Measurements from ENCODE around the gene LIPM. TPM values are rescaled to one million over a fixed set of nuclear protein-coding genes. Genes with fewer than 3 reads are reported as not detected.

The LIPM gene
- total RNA-seq, 1 donor: not detected

DNA sequence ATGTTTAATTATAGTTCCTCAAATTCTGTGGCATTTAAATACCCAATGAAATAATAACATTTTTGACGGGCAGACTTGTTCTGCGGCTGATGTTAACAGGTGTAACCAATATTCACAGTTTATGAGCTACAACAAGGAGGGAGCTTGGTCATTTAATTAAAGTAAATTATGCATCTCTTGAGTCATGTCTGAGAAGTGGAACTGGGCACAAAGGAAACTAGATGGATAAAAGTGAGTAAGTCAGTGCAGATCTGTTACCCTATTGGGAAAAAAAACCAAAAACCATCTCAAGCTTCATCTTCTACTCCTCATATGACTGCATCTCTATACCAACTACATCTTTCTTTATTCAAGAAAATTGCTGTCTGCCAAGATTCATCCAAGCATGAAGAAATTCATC, 25.1 kb downstream of the LIPM start:
- DNase-seq (ENCODE audit: low read depth): no peak
- TF ChIP-seq CTCF (IDR thresholded peaks at IDR 0.05; ENCODE audit: insufficient read depth, low read length): no peak
- H3K4me3 ChIP-seq (ENCODE audit: low read depth, low read length): no peak overlapping the region

- TF ChIP-seq CTCF (IDR thresholded peaks at IDR 0.05; ENCODE audit: insufficient read depth, low read length): no peak
- DNase-seq (ENCODE audit: low read depth): no peak
- H3K4me3 ChIP-seq (ENCODE audit: low read depth, low read length): no peak overlapping the region
These were observed 25.8 kb downstream of the LIPM start for GRCh38 chr10:88828310-88828709.

DNA sequence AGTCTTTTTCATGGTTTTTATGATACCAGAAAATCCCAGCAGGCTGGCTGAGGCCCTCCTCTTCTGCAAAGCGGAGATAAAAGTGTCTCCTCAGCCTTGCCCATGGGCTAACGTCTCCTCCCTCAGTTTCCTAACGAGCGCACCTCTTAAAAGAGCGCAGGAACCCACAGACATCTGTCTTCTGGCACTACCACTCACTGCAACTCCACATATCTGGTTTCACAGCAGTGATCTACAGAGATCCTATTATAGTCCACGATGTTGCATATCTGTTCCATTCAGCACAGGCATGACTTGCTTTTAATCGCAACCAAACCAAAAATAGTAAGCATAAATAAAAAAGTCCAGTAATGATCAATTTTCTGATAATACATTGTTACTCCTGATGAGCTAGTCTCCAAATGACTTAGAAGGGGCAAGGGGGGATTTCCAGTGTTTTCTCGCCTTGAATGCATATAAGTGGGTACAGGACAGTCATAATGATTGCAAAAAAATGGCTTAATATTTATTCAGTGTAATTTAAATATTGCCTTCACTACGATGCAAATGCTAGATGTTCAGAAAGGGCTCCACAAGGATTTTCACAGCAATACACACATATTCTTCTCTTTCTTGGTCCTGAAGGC, 28.2 kb downstream of the LIPM start:
- no peak for TF ChIP-seq CTCF (IDR thresholded peaks at IDR 0.05; ENCODE audit: insufficient read depth, low read length)
- DNase-seq (ENCODE audit: low read depth): no peak
- H3K4me3 ChIP-seq (ENCODE audit: low read depth, low read length): no peak overlapping the region

GRCh38 chr10:88831709-88832108, 29.2 kb downstream of the LIPM start:
- H3K4me3 ChIP-seq (ENCODE audit: low read depth, low read length): no peak overlapping the region
- no peak for DNase-seq (ENCODE audit: low read depth)
- no peak for TF ChIP-seq CTCF (IDR thresholded peaks at IDR 0.05; ENCODE audit: insufficient read depth, low read length)

DNA sequence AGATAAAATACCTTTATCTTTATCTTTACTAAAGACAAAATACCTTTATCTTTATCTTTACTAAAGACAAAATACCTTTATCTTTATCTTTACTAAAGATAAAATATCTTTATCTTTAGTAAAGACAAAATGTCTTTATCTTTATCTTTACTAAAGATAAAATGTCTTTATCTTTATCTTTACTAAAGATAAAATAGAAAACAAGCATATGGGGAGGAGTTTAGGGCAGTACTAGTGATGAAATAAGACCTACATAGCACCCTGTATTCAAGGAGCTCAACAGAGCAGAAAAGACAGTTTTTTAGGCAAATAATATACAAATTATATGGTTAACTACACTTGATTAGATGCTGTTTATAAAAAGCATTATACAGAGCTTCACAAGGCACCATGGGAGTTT, 29.8 kb downstream of the LIPM start:
- no peak overlapping the region for H3K4me3 ChIP-seq (ENCODE audit: low read depth, low read length)
- no peak for DNase-seq (ENCODE audit: low read depth)
- no peak for TF ChIP-seq CTCF (IDR thresholded peaks at IDR 0.05; ENCODE audit: insufficient read depth, low read length)

GRCh38 chr10:88833156-88833555, 30.6 kb downstream of the LIPM start:
- no peak for TF ChIP-seq CTCF (IDR thresholded peaks at IDR 0.05; ENCODE audit: insufficient read depth, low read length)
- DNase-seq (ENCODE audit: low read depth): no peak
- no peak overlapping the region for H3K4me3 ChIP-seq (ENCODE audit: low read depth, low read length)

- no peak for DNase-seq (ENCODE audit: low read depth)
- no peak overlapping the region for H3K4me3 ChIP-seq (ENCODE audit: low read depth, low read length)
- TF ChIP-seq CTCF (IDR thresholded peaks at IDR 0.05; ENCODE audit: insufficient read depth, low read length): no peak
These were observed 31.2 kb downstream of the LIPM start for GRCh38 chr10:88833723-88834122.
